PC-3 (cell line): ENCODE measurements around the gene CLTCL1. TPM values are rescaled to one million over a fixed set of nuclear protein-coding genes. Genes with fewer than 3 reads are reported as not detected.

Experiments
- ATAC-seq: fragments of 200-7000 bp; cut with Tn5 transposase; 2 replicates; pipeline ENCODE4 v1.9.1; 2020; ENCODE audit warnings: mild to moderate bottlenecking, moderate library complexity
- BruUV-seq: library from RNA; stranded (reverse); fragments of 400-500 nt; replicated peaks from 2 replicates; lab custom pipeline; 2021; lab: Mats Ljungman, UMichigan
- CTCF ChIA-PET: fragments of 300-600 bp; sonication (Branson Sonifier 250); formaldehyde crosslinking; loops from one replicate; lab custom pipeline; 2022; ENCODE audit warnings: antibody characterized with exemption; lab: Charles Lee
- POLR2A ChIA-PET: fragments of 300-600 bp; sonication (Branson Sonifier 250); formaldehyde crosslinking; loops from one replicate; lab custom pipeline; 2022; ENCODE audit warnings: antibody characterized with exemption; ENCODE audit not compliant: unreplicated experiment; lab: Charles Lee
- DNase-seq: peaks from one replicate; pipeline ENCODE4 v3.0.0-alpha.2; 2015
- H2AFZ ChIP-seq: fragments of 300-600 bp; sonication (generic); 2 replicates; pipeline ENCODE4 v1.6.0; 2016; ENCODE audit warnings: antibody characterized with exemption, low read length
- H3F3A ChIP-seq: fragments of 300-600 bp; sonication (generic); one replicate; pipeline ENCODE4 v1.6.0; 2017; ENCODE audit warnings: antibody characterized with exemption, low read length, control low read depth, mild to moderate bottlenecking; ENCODE audit not compliant: unreplicated experiment
- H3K27ac ChIP-seq: fragments of 300-600 bp; sonication (generic); 2 replicates; pipeline ENCODE4 v1.5.1; 2016; ENCODE audit warnings: mild to moderate bottlenecking, low read length
- H3K27me3 ChIP-seq: fragments of 300-600 bp; sonication (generic); 2 replicates; pipeline ENCODE4 v1.6.1; 2016; ENCODE audit warnings: low read length, mixed read lengths
- H3K36me3 ChIP-seq: fragments of 300-600 bp; sonication (generic); 2 replicates; pipeline ENCODE4 v1.6.1; 2016; ENCODE audit warnings: low read depth, mixed run types, low read length, mixed read lengths
- H3K4me1 ChIP-seq: fragments of 300-600 bp; sonication (generic); 2 replicates; pipeline ENCODE4 v1.5.1; 2016; ENCODE audit warnings: low read length; ENCODE audit not compliant: insufficient read depth
- H3K4me2 ChIP-seq: fragments of 300-600 bp; sonication (generic); 2 replicates; pipeline ENCODE4 v1.6.0; 2016; ENCODE audit warnings: low read length
- H3K4me3 ChIP-seq: fragments of 300-600 bp; sonication (generic); 2 replicates; pipeline ENCODE4 v1.5.1; 2016; ENCODE audit warnings: mild to moderate bottlenecking, low read length, mixed read lengths
- H3K79me2 ChIP-seq: fragments of 300-600 bp; sonication (generic); 2 replicates; pipeline ENCODE4 v1.6.1; 2017; ENCODE audit warnings: low read length, mixed read lengths
- H3K9ac ChIP-seq: fragments of 300-600 bp; sonication (generic); 2 replicates; pipeline ENCODE4 v1.6.0; 2016; ENCODE audit warnings: mild to moderate bottlenecking, low read length
- H3K9me2 ChIP-seq: fragments of 300-600 bp; sonication (generic); replicated peaks from 2 replicates; pipeline ENCODE4 v1.6.1; 2016; ENCODE audit warnings: mixed run types, low read length, mixed read lengths
- H3K9me3 ChIP-seq: fragments of 300-600 bp; sonication (generic); 2 replicates; pipeline ENCODE4 v1.6.1; 2016; ENCODE audit warnings: low read length, mixed read lengths
- H4K20me1 ChIP-seq: fragments of 300-600 bp; sonication (generic); 2 replicates; pipeline ENCODE4 v1.6.1; 2016; ENCODE audit warnings: low read length, mixed read lengths
- CTCF ChIP-seq: fragments of 300-600 bp; sonication (generic); conservative IDR thresholded peaks from 2 replicates; pipeline ENCODE4 v1.5.1; 2017; ENCODE audit warnings: antibody characterized with exemption, low read depth, mild to moderate bottlenecking, low read length
- EZH2 ChIP-seq: fragments of 300-600 bp; sonication (generic); IDR thresholded peaks from one replicate; pipeline ENCODE4 v1.6.1; 2017; ENCODE audit warnings: antibody characterized with exemption, mild to moderate bottlenecking, low read length; ENCODE audit not compliant: unreplicated experiment
- EZH2phosphoT487 ChIP-seq: fragments of 300-600 bp; sonication (generic); IDR thresholded peaks from 2 replicates; pipeline ENCODE4 v1.6.1; 2018; ENCODE audit warnings: mild to moderate bottlenecking, antibody characterized with exemption, low read length, borderline replicate concordance
- intact Hi-C: fragments of 100-400 bp; cut with micrococcal nuclease; formaldehyde crosslinking; loops from 2 replicates; pipeline ENCODE4 v1.9.0; 2023
- total RNA-seq: library from RNA; depleted of rRNA; stranded (reverse); fragments of >200 nt; gene quantifications from 2 replicates; pipeline ENCODE4 v1.2.3, GENCODE V29; 2014

Gene CLTCL1
- total RNA-seq, 1 experiment from 2014 or later, result 5.5 TPM

- TF ChIP-seq EZH2 (no peak), CTCF (no peak), EZH2phosphoT487 (no peak)
- Histone ChIP-seq H2AFZ (no peak overlapping the region), H3K9me2 (no peaks in the 10 kb centered on the region)
Measured at GRCh38 chr22:19304547-19304946, 13.0 kb upstream of the CLTCL1 start.

DNA sequence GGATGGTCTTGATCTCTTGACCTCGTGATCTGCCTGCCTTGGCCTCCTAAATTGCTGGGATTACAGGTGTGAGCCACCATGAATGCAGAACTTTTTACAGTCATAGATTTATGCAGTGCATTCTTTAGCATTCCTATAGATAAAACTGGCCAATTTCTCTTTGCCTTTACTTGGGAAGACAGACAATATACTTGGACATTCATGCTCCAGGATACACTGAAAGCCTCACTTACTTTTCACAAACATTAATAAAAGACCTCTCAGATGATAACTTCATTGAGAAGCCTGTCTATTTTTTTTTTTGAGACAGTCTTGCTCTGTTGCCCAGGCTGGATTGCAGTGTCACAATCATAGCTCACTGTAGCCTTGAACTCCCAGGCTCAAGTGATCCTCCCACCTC is 12.3 kb upstream of the CLTCL1 start:
- no TSS peak for BruUV-seq

More at GRCh38 chr22:19304547-19304946, 13.0 kb upstream of the CLTCL1 start:
- BruUV-seq, result no TSS peak
- no peak for DNase-seq
- Histone ChIP-seq H3F3A (no peaks in the 10 kb centered on the region), H3K9ac (no peak overlapping the region), H3K36me3 (no peaks in the 10 kb centered on the region), H3K4me3 (no peak overlapping the region), H3K79me2 (no peaks in the 10 kb centered on the region), H3K27me3 (no peaks in the 10 kb centered on the region), H3K4me2 (no peak overlapping the region), H3K27ac (no peak overlapping the region), H4K20me1 (no peaks in the 10 kb centered on the region), H3K9me3 (no peaks in the 10 kb centered on the region), H3K4me1 (no peaks in the 10 kb centered on the region)
- intact Hi-C loops, result loop anchor here (5.0 kb wide), 1 partner anchor 173 kb away; the partner anchor contains the start of genes CDC45 and UFD1
- CTCF ChIA-PET, result no interaction called here
- POLR2A ChIA-PET, result no interaction called here
- no peak for ATAC-seq

More for the DNA sequence above, 12.3 kb upstream of the CLTCL1 start:
- Histone ChIP-seq H3K27ac (no peak overlapping the region), H3K27me3 (no peaks in the 10 kb centered on the region), H3K4me2 (no peak overlapping the region), H3K9me3 (no peaks in the 10 kb centered on the region), H3K4me1 (no peaks in the 10 kb centered on the region), H3K4me3 (no peak overlapping the region), H3K36me3 (no peaks in the 10 kb centered on the region), H3K79me2 (no peaks in the 10 kb centered on the region), H3K9me2 (no peaks in the 10 kb centered on the region), H2AFZ (no peak overlapping the region), H4K20me1 (no peaks in the 10 kb centered on the region), H3K9ac (no peak overlapping the region), H3F3A (no peaks in the 10 kb centered on the region)
- ChIA-PET POLR2A (no interaction called here), CTCF (no interaction called here)
- intact Hi-C loops, result loop anchor here (5.0 kb wide), 1 partner anchor 174 kb away; the partner anchor contains the start of genes CDC45 and UFD1
- DNase-seq (no peak), ATAC-seq (no peak)
- no peak for TF ChIP-seq CTCF
- TF ChIP-seq EZH2phosphoT487, result no peak
- TF ChIP-seq EZH2, result no peak
